ENCODE results near the gene APOD. TPM values are rescaled to one million over a fixed set of nuclear protein-coding genes. Genes with fewer than 3 reads are reported as not detected.

APOD gene
- total RNA-seq, 1 experiment from 2014 or later, result not detected

- Histone ChIP-seq H3K27me3 (ENCODE audit: insufficient read depth, low read length) (no peaks in the 10 kb centered on the region), H3K9me3 (ENCODE audit: control insufficient read depth, low read depth, low read length) (no peaks in the 10 kb centered on the region), H4K5ac (ENCODE audit: insufficient read length, low read depth, low read length) (no peak overlapping the region), H2AFZ (ENCODE audit: low read length) (no peak overlapping the region), H3K79me1 (ENCODE audit: insufficient read depth, low read depth, low read length, poor library complexity, severe bottlenecking) (no peaks in the 10 kb centered on the region), H4K8ac (replicated peaks; ENCODE audit: insufficient read length, low read depth, low read length) (no peak overlapping the region), H2BK5ac (ENCODE audit: insufficient read length, low read length) (no peak overlapping the region), H2BK15ac (ENCODE audit: low read depth, low read length) (no peak overlapping the region), H3K4me2 (ENCODE audit: insufficient read depth, insufficient read length, low read length) (no peak overlapping the region), H3T11ph (ENCODE audit: low read length) (no peak overlapping the region), H2BK120ac (ENCODE audit: low read depth, low read length, poor library complexity, severe bottlenecking) (no peak overlapping the region), H3K23ac (ENCODE audit: insufficient read length, low read depth, low read length) (no peak overlapping the region), H3K18ac (ENCODE audit: insufficient read length, low read depth, low read length) (no peak overlapping the region), H4K91ac (ENCODE audit: insufficient read length, low read depth, low read length) (no peak overlapping the region), H3K4ac (ENCODE audit: low read depth, low read length) (no peak overlapping the region), H3K23me2 (ENCODE audit: insufficient read length, low read depth, low read length, poor library complexity, severe bottlenecking) (peaks cover 2% of the 10 kb centered on the region), H3K4me1 (ENCODE audit: insufficient read depth, low read length) (no peaks in the 10 kb centered on the region; the same call in 1 of the 2 replicates), H2BK20ac (ENCODE audit: low read depth, low read length, poor library complexity, severe bottlenecking) (no peak overlapping the region), H3K79me2 (ENCODE audit: insufficient read depth, low read length) (no peaks in the 10 kb centered on the region), H3K27ac (ENCODE audit: insufficient read length, low read depth, low read length) (no peak overlapping the region), H4K20me1 (ENCODE audit: control insufficient read depth, insufficient read depth, insufficient read length) (no peaks in the 10 kb centered on the region), H3K14ac (ENCODE audit: insufficient read depth, low read length) (no peak overlapping the region), H3K9ac (ENCODE audit: extremely low read depth, insufficient read length, low read length) (no peak overlapping the region), H3K56ac (ENCODE audit: insufficient read length, low read depth, low read length) (no peak overlapping the region), H2BK12ac (ENCODE audit: insufficient read length, low read depth, low read length) (no peak overlapping the region), H2AK5ac (ENCODE audit: insufficient read length, low read length) (no peak overlapping the region)
- H3K27ac Mint-ChIP-seq, result no peak overlapping the region
- H3K9me3 Mint-ChIP-seq, result peaks cover 4 to 5% of the 10 kb centered on the region in 2 experiments; a peak in 1 of 5 replicates
- H3K36me3 Mint-ChIP-seq (ENCODE audit: insufficient read depth in 1 of 3, low read depth in 3 of 3), result 0 out of 7 replicates have a peak, but pooled peaks cover 0 to 2% (median 0%) of the 10 kb centered on the region in 3 experiments
- H3K4me3 Mint-ChIP-seq, result no peak overlapping the region
- DNase-seq, result no peak
- TF ChIP-seq CTCF (conservative IDR thresholded peaks at IDR 0.05), result no peak
- WGBS (ENCODE audit: extremely low coverage, insufficient read length, low lambda C conversion rate), result no CpG with 5 or more reads among the region's 8 CpGs
- H3K27me3 Mint-ChIP-seq (ENCODE audit: low read depth), result peaks cover 7% of the 10 kb centered on the region
- H3K4me1 Mint-ChIP-seq, result peaks cover 15 to 18% of the 10 kb centered on the region in 2 experiments
These were observed 9.0 kb downstream of the APOD start for GRCh38 chr3:195574497-195575304.
